A673 (cell line): ENCODE measurements around the gene NME3.

Experiments used
- CTCF ChIP-seq: fragments of 300-800, 200-600 bp; sonication (generic); conservative IDR thresholded peaks from 2 replicates; pipeline ENCODE4 v1.5.1; 2017; ENCODE audit warnings: low read depth, mild to moderate bottlenecking, antibody characterized with exemption, low read length, moderate library complexity, mixed read lengths
- EZH2 ChIP-seq: fragments of 200-600 bp; sonication (generic); IDR thresholded peaks from 2 replicates; pipeline ENCODE4 v1.6.1; 2017; ENCODE audit warnings: borderline replicate concordance, low read depth, mild to moderate bottlenecking, mixed read lengths, antibody characterized with exemption, low read length; ENCODE audit not compliant: poor library complexity, severe bottlenecking

GRCh38 chr16:1817276-1817589 lies 45.9 kb upstream of the NME3 start:
- no peak for TF ChIP-seq CTCF
- no peak for TF ChIP-seq EZH2
